ENCODE data around the gene PLRG1. TPM values are rescaled to one million over a fixed set of nuclear protein-coding genes. Genes with fewer than 3 reads are reported as not detected.

PLRG1 gene
- total and polyA plus RNA-seq, 2 of the 8 experiments (the other 6 are each of a cell fraction or from before 2014, with no cell fraction given): 63.5 to 108 TPM

DNA sequence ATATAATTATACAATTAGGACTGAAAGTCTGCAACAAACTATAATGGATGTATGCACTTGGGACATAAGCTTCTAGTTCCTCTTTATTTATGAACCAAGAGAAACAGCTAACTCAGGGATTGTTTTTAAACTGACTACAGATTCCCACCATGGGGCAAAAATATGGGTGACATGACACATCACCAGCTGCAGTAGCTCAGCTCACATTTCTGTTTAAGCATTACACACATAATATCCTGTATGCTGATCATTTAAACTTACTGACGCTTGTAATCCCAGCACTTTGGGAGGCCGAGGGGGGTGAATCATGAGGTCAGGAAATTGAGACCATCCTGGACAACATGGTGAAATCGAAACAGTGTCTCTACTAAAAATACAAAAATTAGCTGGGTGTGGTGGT is 24.1 kb upstream of the PLRG1 start (continued):
- TF ChIP-seq GABPA (IDR thresholded peaks at IDR 0.05; ENCODE audit: borderline replicate concordance, insufficient read depth, low read length): no peak

Measured in H1 (cell line).